DMS 273 (cell line): Measurements from ENCODE around the gene ST6GALNAC2.
"Not testable (repeated sequence)": the region's sequence is repeated elsewhere in the genome, so short reads cannot be mapped to it uniquely, and the experiment has no call there.

Source experiments
- DNase-seq: peaks from one replicate; lab custom pipeline; 2025; ENCODE audit not compliant: unreplicated experiment; lab: John Stamatoyannopoulos, UW

Gene ST6GALNAC2

DNA sequence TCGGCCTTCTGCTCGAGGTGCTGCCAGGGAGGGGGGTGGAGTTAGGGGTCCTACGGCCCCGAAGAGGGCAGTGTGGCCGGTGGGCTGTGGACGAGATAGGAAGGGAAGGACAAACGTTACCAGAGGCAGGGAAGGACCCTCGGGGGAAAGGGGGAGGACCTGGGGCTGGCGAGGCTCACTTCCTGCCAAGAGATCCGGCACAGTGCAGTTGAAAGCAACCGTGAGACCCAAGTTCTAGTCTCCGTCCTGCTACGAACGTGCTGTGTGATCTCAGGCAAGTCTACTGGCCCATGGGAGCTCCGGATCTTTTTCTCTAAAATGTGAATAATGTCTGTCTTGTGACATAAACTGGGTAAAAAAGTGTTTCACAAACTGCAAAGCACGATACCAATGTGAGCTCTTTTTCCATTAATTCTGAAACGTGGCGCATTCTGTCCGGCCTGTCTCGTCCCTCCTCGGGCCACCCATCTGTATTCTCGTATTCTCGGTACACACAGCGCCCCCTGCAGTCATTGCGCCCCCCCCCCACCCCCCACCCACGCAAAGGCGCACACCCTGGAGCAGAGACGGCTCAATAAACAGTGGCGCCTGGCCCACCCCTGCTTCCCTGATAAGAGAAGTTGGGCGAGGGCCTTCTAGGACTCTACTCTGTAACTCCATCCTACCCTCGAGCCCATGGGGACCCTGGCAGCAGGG, 57.0 kb downstream of the ST6GALNAC2 start:
- peak; percentile 57 for DNase-seq

DNA sequence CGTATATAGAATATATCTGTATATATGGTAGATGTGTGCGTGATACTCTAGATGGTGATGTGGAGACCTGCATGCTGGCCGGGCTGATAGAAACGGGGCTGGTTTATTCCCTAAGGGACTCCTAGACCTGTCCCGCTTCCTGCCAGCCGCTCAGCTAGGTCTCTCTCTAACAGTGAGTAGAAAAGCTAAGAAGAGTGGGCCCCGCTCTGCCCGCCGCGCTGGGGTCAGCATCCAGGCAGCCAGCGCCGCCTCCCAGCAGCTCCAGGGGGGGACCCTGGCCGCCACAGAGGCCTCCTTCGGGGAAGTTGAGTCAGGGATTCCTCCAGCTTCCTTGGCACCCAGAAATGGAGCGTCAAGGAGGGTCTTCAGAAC, 57.5 kb downstream of the ST6GALNAC2 start:
- DNase-seq: no peak

DNA sequence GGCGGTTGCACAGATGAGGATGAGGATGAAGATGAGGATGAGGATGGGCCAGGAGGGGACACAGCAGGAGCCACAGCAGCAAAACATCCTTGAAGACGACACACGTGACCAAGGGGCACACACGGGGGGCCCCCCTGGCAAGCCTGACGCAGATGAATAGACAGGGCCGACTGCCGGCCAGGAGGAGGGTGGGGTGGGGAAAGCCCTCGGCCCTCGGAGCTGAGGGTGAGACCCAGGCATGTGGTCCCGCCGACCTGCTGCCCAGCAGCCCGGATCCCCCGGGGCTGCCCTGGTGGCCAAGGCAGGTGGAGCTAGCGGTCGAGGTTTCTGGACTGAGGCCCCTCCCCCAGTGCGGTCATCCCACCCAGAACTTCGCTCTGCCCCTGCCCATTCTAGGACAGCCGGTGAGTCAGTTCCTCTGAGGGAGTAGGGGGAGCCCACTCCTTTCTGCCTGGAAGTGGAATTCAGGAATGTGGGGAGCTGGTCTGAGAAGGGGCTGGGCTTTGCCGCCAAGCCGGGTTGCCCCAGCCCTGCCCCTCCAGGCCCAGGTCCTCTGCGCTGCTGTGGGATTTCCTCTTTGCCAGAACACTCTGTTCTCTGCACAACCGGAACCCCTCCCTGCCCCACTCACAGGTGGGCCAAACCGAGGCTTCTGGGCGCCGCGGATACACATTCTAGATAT, 58.1 kb downstream of the ST6GALNAC2 start:
- DNase-seq: no peak

DNA sequence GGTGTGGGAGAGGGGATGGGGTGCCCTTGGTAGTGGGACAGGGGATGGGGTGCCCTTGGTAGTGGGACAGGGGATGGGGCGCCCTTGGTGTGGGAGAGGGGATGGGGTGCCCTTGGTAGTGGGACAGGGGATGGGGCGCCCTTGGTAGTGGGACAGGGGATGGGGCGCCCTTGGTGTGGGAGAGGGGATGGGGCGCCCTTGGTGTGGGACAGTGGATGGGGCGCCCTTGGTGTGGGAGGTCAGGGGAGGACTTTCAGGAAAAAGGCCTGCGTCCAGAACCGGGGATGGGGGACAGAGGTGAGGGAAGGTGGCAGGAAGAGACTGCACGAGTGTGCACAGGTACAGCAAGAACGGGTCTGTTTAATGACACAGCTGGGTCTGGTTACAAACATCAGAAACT, 58.6 kb downstream of the ST6GALNAC2 start:
- not testable (repeated sequence) for DNase-seq

DNA sequence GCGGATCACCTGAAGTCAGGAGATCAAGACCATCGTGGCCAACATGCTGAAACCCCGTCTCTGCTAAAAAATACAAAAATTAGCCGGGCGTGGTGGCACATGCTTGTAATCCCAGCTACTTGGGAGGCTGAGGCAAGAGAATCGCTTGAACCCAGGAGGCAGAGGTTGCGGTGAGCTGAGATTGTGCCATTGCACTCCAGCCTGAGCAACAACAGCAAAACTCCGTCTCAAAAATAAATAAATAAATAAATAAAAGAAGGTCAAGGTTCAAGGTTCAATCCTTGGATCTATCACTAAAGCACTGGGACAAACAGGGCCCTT, 60.2 kb downstream of the ST6GALNAC2 start:
- DNase-seq: not testable (repeated sequence)

DNA sequence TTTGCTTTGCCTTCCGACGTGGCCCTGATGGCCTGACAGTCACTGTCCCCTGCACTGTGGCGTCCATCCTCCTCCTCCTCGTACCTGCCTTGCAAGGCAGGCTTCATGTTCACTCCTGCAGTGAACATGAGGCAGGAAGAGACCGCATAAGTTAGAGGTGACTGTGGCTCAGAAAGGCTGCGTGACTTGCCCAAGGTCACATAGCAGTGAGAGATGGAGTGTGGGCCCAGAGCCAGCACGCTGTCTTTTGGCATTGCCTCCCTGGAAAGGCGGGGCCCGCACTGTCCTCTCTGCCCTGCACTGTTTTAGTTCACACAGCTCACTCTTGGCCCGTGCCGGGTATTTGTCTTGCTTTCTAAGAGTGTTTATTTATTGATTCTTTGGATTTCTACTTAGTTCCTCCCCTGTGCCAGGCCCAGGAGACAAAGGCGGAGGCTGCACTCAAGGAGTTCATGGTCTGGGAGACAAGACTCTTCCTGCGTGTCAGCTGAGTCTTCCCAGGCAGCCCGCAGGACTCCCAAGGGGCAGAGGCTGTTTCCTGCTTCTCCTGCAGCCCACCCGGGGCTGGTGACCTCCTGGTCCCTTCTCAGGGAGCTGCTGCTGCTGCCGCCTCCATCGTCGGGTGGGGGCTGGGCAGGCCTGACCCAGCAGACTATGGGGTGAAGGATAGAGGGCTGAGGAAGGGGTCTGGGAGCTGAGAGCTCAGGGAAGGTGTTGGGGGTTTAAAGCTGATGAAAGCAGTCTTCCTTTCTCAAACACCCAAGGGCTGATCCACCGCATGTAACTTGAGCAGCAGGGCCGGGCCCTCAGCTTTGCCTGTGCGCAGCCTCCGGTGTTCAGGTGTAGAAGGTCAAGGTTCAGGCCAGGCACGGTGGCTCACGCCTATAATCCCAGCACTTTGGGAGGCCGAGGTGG, 60.8 kb downstream of the ST6GALNAC2 start:
- no peak for DNase-seq

DNA sequence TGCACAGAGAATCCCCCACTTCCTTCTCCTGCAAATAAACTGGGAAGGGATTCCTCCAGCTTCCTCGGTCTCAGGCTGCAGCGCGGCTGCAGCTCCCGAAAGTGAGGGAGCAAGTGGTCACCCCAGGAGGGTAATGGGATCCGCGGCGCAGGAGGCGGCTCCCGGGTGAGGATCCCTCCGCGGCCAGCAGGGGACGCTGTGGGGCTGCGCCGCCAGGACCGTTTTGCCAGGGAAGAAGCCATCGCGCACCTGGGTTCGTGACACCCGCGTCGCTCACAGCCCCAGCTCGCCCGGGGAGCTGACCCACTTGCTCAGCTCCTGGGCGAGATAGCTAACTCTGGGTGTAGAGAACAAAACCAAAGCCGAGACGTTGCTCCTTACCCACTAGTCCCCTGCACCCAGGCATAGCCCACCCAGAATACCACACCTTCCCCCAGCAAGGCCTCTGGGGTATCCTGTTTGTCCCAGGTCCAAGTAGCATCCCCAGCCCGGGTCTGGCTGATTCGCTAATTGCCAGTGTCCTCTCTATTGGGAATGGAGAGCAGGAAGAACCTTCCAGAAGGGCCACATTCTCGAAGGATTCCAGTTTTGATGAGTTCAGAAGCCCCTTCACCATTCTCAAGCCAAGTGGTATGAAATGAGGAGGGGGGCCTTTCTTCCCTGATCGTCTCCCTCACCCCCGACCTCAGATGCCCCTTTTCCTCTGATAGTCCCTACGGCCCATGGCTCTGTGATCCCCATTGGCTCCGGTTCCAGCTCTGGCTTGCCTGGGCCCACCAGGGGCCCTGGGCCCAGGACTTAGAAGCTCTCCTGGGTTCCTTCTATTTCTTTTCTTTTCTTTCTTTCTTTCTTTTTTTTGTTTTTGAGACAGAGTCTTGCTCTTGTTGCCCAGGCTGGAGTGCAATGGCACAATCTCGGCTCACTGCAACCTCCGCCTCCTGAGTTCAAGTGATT, 62.3 kb downstream of the ST6GALNAC2 start:
- DNase-seq: peak; percentile 86

DNA sequence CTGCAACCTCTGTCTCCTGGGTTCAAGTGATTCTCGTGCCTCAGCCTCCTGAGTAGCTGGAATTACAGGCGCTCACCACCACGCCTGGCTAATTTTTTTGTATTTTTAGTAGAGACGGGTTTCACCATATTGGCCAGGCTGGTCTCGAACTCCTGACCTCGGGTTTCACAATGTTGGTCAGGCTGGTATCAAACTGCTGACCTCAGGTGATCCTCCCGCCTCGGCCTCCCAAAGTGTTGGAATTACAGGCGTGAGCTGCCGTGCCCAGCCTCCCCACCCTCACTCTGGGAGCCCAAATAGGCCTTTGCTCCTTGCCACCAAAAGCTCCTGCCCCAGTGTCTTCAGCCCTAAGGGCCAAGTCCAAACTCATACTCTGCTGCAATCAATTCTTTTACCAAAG, 64.0 kb downstream of the ST6GALNAC2 start:
- not testable (repeated sequence) for DNase-seq

DNA sequence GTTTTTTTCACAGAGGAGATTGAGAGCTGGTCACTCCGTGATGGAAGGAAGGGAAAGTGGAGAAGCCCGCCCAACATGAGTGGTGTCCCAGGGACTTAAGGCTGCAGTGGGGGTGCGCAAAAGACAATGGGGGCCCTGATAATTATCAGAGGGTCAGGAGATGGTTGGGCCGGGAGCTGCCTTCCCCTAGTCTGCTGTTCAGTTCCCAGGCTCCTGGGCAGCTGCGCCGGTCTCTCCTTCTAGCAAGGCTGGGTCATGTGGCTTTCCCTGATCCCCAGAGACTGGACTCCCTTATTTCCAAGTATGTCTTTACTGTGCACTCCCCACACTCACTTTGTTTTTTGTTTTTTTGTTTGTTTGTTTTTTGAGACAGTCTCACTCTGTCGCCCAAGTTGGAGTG, 64.4 kb downstream of the ST6GALNAC2 start:
- no peak for DNase-seq

DNA sequence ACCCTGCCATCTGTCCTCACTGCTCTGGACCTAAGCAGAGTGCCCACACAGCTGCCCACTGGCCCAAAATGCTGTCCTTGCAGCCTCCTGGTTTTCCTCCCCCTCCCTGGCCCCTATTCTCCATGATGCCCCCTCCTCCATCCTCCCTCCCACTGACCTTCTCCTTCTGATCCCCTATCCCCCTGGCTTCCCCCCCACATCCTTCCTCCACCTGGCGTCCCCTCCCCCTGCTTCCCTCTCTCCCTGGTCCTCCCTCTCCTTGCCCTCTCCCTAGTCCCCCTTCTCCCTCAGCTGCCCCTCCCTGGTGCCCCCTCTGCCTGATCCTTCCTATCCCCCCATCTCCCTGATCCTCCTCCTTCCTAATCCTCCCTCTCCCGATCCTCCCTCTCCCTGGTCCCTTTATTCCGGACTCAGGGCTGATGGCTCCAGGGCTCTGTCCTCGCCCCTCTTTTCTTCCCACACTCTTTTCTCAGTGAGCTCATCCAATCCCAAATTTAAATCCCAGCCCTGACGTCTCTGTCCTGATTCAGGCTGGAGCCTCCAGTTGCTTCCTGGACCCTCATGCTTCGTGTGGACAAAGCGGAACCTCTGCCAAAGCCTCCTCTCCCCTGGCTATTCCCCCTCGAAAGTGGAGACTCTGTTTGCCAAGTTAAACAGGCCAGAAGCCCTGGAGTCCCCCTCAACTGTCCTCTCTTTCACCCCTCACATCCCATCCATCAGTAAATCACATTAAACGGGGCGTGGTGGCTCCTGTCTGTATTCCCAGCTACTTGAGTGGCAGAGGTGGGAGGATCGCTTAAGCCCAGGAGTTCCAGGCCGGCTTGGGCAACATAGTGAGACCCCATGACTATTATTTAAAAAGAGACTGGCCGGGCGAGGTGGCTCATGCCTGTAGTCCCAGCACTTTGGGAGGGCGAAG, 66.4 kb downstream of the ST6GALNAC2 start:
- no peak for DNase-seq

DNA sequence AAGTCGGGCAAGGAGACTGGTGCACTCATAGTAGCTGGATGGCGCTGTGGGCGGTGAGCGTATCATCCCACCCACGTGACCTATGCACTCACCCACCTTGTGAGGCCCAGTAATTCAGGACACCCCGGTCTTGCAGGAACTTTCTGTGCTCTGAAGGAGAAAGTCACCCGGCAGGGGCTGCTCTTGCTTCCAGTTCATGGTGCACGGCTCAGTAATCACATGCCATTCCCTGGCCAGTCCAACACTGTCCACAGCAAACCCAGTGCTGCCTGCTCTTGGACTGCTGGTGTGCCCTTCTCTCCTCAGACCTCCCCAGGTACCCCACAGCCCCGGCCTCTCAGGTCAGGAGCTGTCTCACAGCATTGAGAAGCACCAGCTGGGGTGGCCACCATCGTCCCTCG, 68.0 kb downstream of the ST6GALNAC2 start:
- no peak for DNase-seq
